A673 (cell line): ENCODE data around the gene SMPDL3B.

Source experiments
- EZH2 ChIP-seq: fragments of 200-600 bp; sonication (generic); IDR thresholded peaks from 2 replicates; pipeline ENCODE4 v1.6.1; 2017; ENCODE audit warnings: borderline replicate concordance, low read depth, mild to moderate bottlenecking, mixed read lengths, antibody characterized with exemption, low read length; ENCODE audit not compliant: poor library complexity, severe bottlenecking
- TF ChIP-seq, protein P1 (sequence below): fragments of 300-800, 200-600 bp; sonication (generic); conservative IDR thresholded peaks from 2 replicates; pipeline ENCODE4 v1.5.1; 2017; ENCODE audit warnings: low read depth, mild to moderate bottlenecking, antibody characterized with exemption, low read length, moderate library complexity, mixed read lengths

GRCh38 chr1:27992276-27992675 is 57.5 kb downstream of the SMPDL3B start:
- TF ChIP-seq, protein P1, sequence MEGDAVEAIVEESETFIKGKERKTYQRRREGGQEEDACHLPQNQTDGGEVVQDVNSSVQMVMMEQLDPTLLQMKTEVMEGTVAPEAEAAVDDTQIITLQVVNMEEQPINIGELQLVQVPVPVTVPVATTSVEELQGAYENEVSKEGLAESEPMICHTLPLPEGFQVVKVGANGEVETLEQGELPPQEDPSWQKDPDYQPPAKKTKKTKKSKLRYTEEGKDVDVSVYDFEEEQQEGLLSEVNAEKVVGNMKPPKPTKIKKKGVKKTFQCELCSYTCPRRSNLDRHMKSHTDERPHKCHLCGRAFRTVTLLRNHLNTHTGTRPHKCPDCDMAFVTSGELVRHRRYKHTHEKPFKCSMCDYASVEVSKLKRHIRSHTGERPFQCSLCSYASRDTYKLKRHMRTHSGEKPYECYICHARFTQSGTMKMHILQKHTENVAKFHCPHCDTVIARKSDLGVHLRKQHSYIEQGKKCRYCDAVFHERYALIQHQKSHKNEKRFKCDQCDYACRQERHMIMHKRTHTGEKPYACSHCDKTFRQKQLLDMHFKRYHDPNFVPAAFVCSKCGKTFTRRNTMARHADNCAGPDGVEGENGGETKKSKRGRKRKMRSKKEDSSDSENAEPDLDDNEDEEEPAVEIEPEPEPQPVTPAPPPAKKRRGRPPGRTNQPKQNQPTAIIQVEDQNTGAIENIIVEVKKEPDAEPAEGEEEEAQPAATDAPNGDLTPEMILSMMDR: no peak
- TF ChIP-seq EZH2: no peak
